ENCODE results near the gene VIL1. TPM values are rescaled to one million over a fixed set of nuclear protein-coding genes. Genes with fewer than 3 reads are reported as not detected.

Gene VIL1
- total and polyA plus RNA-seq, 2 of the 4 experiments (the other 2 are of a cell fraction) = not detected

DNA sequence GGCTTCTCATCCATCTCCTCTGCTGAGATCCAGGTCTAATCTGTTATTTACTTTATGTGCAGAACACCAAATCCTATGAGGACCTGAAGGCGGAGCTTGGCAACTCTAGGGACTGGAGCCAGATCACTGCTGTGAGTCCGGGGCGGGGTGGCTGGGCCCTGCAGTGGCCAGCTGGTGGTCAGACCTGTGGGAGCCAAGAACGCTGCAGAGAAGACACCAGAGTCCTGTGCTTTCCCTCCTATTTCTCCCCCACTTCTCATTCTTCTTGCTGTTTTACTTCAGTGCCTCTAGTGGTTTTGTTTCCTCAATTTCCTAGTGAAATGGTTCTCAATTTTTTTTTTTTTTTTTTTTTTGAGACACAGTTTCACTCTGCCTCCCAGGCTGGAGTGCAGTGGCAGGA lies 19.7 kb downstream of the VIL1 start:
- Histone ChIP-seq H4K8ac (ENCODE audit: low read depth in 2 of 2, low read length in 2 of 2) (no peak overlapping the region), H2BK120ac (ENCODE audit: low read depth, low read length) (no peak overlapping the region), H2BK5ac (ENCODE audit: low read depth, low read length, poor library complexity, severe bottlenecking) (no peak overlapping the region), H2BK20ac (ENCODE audit: low read depth, low read length) (no peak overlapping the region), H3K4me1 (ENCODE audit: control insufficient read depth, insufficient read depth, low read length) (peaks cover 2% of the 10 kb centered on the region; the same call in 1 of the 2 replicates), H3K9me3 (ENCODE audit: control insufficient read depth, insufficient read depth, low read length) (no peaks in the 10 kb centered on the region), H3K23ac (ENCODE audit: low read depth, low read length) (no peak overlapping the region), H3K79me1 (ENCODE audit: low read depth in 1 of 2, low read length in 2 of 2) (no peaks in the 10 kb centered on the region), H3K56ac (ENCODE audit: extremely low read depth, insufficient read depth, low read length) (no peak overlapping the region), H2BK15ac (ENCODE audit: low read depth, low read length) (no peak overlapping the region), H2AK9ac (replicated peaks; ENCODE audit: low read depth, low read length, poor library complexity) (no peak overlapping the region), H3K4me3 (ENCODE audit: insufficient read depth, low read depth, low read length) (no peak overlapping the region), H4K20me1 (ENCODE audit: insufficient read depth, low read length) (no peaks in the 10 kb centered on the region), H3K18ac (ENCODE audit: low read depth, low read length) (no peak overlapping the region), H3K14ac (replicated peaks; ENCODE audit: low read depth, low read length) (no peak overlapping the region), H3K27me3 (ENCODE audit: control insufficient read depth, insufficient read depth, low read length) (no peaks in the 10 kb centered on the region), H3K4me2 (ENCODE audit: low read depth, low read length) (no peak overlapping the region), H3K27ac (ENCODE audit: insufficient read depth, low read length) (no peak overlapping the region), H4K91ac (ENCODE audit: insufficient read depth, low read depth, low read length) (no peak overlapping the region), H3K4ac (ENCODE audit: low read depth, low read length) (no peak overlapping the region), H2AFZ (replicated peaks; ENCODE audit: low read length, poor library complexity) (no peak overlapping the region), H2AK5ac (ENCODE audit: low read depth, low read length) (no peak overlapping the region), H3K9ac (ENCODE audit: low read depth, low read length) (no peak overlapping the region), H3K36me3 (ENCODE audit: control insufficient read depth, insufficient read depth, low read length) (no peaks in the 10 kb centered on the region), H4K5ac (ENCODE audit: low read depth, low read length) (no peak overlapping the region), H3K9me1 (ENCODE audit: insufficient read depth, low read length) (no peaks in the 10 kb centered on the region)
- 60% methylated on average over 1 of the region's 4 CpGs; no CpG with 5 or more reads in 1 of the 2 experiments for WGBS, 2 experiments (ENCODE audit: extremely low coverage in 2 of 2, insufficient read length in 1 of 2)
- dilution Hi-C loops (cut with HindIII; ENCODE audit: low sequenced_read_pairs, unreplicated experiment) (no loop called here), in situ Hi-C loops (cut with MboI; ENCODE audit: low sequenced_read_pairs) (no loop called here), intact Hi-C loops (cut with micrococcal nuclease) (no loop called here)
- BruUV-seq (replicated peaks) = no TSS peak
- DNase-seq = no peak
- CTCF ChIA-PET = no interaction called here
- POLR2A ChIA-PET (ENCODE audit: unreplicated experiment) = no interaction called here
- no peak for ATAC-seq (ENCODE audit: low read depth)
- no peak for TF ChIP-seq MAZ (IDR thresholded peaks at IDR 0.05; ENCODE audit: borderline replicate concordance, low read depth, low read length)
- TF ChIP-seq RCOR1 (IDR thresholded peaks at IDR 0.05; ENCODE audit: insufficient replicate concordance, low read length) = no peak
- no peak for TF ChIP-seq SMC3 (IDR thresholded peaks at IDR 0.05; ENCODE audit: low read depth, low read length)
- TF ChIP-seq CEBPB (IDR thresholded peaks at IDR 0.05; ENCODE audit: low read depth, low read length) = no peak
- no peak for TF ChIP-seq MXI1 (IDR thresholded peaks at IDR 0.05; ENCODE audit: borderline replicate concordance, low read depth, low read length)
- TF ChIP-seq RFX5 (IDR thresholded peaks at IDR 0.05; ENCODE audit: low read depth, low read length) = no peak
- TF ChIP-seq NFE2L2 (IDR thresholded peaks at IDR 0.05; ENCODE audit: low read depth, low read length) = no peak
